ENCODE measurements around the gene KIF22.

DNA sequence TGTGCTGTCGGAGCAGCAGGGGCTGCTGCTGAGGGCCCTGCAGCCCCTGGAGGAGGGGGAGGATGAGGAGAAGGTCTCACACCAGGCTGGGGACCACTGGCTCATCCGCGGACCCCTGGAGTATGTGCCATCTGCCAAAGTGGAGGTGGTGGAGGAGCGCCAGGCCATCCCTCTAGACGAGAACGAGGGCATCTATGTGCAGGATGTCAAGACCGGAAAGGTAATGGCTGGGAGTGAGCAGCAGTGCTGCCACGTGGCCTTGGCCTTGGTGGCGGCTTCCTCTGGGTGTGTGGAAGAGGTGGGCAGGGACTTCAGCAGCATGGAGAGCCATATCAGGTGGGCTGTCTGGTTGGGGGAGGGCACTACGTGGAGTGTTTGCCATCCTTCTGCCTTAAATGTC lies 49.7 kb downstream of the KIF22 start:
- no peak for TF ChIP-seq EZH2 (IDR thresholded peaks at IDR 0.05; ENCODE audit: insufficient read depth, low read length)
- TF ChIP-seq, protein P1, sequence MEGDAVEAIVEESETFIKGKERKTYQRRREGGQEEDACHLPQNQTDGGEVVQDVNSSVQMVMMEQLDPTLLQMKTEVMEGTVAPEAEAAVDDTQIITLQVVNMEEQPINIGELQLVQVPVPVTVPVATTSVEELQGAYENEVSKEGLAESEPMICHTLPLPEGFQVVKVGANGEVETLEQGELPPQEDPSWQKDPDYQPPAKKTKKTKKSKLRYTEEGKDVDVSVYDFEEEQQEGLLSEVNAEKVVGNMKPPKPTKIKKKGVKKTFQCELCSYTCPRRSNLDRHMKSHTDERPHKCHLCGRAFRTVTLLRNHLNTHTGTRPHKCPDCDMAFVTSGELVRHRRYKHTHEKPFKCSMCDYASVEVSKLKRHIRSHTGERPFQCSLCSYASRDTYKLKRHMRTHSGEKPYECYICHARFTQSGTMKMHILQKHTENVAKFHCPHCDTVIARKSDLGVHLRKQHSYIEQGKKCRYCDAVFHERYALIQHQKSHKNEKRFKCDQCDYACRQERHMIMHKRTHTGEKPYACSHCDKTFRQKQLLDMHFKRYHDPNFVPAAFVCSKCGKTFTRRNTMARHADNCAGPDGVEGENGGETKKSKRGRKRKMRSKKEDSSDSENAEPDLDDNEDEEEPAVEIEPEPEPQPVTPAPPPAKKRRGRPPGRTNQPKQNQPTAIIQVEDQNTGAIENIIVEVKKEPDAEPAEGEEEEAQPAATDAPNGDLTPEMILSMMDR (IDR thresholded peaks at IDR 0.05; ENCODE audit: insufficient read depth, low read depth, low read length), result no peak

Measured in astrocyte (in vitro differentiated cells and primary cell).